ENCODE measurements around the gene ETV3. TPM values are rescaled to one million over a fixed set of nuclear protein-coding genes. Genes with fewer than 3 reads are reported as not detected.

ETV3 gene
- total and polyA plus RNA-seq, 2 of the 4 experiments (the other 2 are of a cell fraction), result 6.4 to 14.7 TPM

DNA sequence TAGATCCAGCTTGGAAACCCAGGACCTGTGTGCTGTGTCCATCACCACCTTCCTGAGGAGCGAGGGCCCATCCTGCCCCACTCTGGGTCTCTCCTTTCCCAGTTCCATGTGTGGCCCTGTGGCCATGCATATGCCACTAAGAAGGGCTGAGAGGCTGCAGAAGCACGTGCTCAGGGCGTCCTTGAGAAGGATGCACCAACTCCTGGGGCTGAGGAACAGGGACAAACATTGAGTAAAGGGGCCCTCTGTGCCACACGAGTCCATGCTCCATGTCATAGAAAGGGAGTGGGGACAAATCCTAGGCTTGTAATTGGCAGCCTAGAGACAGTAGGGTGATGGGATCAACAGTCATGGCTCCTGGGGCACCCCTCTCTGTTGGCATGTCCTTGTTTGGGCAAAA is 47.0 kb downstream of the ETV3 start:
- Histone ChIP-seq H4K8ac (ENCODE audit: low read depth in 2 of 2, low read length in 2 of 2) (no peak overlapping the region), H3K9me3 (ENCODE audit: control insufficient read depth, insufficient read depth, low read length) (no peaks in the 10 kb centered on the region), H3K4me3 (ENCODE audit: insufficient read depth, low read depth, low read length) (no peak overlapping the region), H2BK5ac (ENCODE audit: low read depth, low read length, poor library complexity, severe bottlenecking) (no peak overlapping the region), H3K56ac (ENCODE audit: extremely low read depth, insufficient read depth, low read length) (no peak overlapping the region), H3K4ac (ENCODE audit: low read depth, low read length) (no peak overlapping the region), H3K27me3 (ENCODE audit: control insufficient read depth, insufficient read depth, low read length) (0 out of 2 replicates have a peak, but pooled peaks cover 3% of the 10 kb centered on the region), H2BK15ac (ENCODE audit: low read depth, low read length) (no peak overlapping the region), H3K9ac (ENCODE audit: low read depth, low read length) (no peak overlapping the region), H2AFZ (replicated peaks; ENCODE audit: low read length, poor library complexity) (no peak overlapping the region), H3K79me1 (ENCODE audit: low read depth in 1 of 2, low read length in 2 of 2) (no peaks in the 10 kb centered on the region), H3K9me1 (ENCODE audit: insufficient read depth, low read length) (0 out of 2 replicates have a peak, but pooled peaks cover 3% of the 10 kb centered on the region), H3K18ac (ENCODE audit: low read depth, low read length) (no peak overlapping the region), H3K4me2 (ENCODE audit: low read depth, low read length) (no peak overlapping the region), H3K27ac (ENCODE audit: insufficient read depth, low read length) (no peak overlapping the region), H4K5ac (ENCODE audit: low read depth, low read length) (no peak overlapping the region), H4K91ac (ENCODE audit: insufficient read depth, low read depth, low read length) (no peak overlapping the region), H3K14ac (replicated peaks; ENCODE audit: low read depth, low read length) (no peak overlapping the region), H2BK120ac (ENCODE audit: low read depth, low read length) (no peak overlapping the region), H2AK5ac (ENCODE audit: low read depth, low read length) (no peak overlapping the region), H3K4me1 (ENCODE audit: control insufficient read depth, insufficient read depth, low read length) (no peaks in the 10 kb centered on the region; the same call in 1 of the 2 replicates), H2BK20ac (ENCODE audit: low read depth, low read length) (no peak overlapping the region), H3K36me3 (ENCODE audit: control insufficient read depth, insufficient read depth, low read length) (no peaks in the 10 kb centered on the region), H2AK9ac (replicated peaks; ENCODE audit: low read depth, low read length, poor library complexity) (no peak overlapping the region), H4K20me1 (ENCODE audit: insufficient read depth, low read length) (no peaks in the 10 kb centered on the region), H3K23ac (ENCODE audit: low read depth, low read length) (no peak overlapping the region)
- no peak for DNase-seq
- ChIA-PET POLR2A (ENCODE audit: unreplicated experiment) (no interaction called here), CTCF (interaction anchor here (1.4 to 4.7 kb wide), 4 partner anchors 46 to 65 kb away, joined by 5 to 88 read pairs (median 7); no protein-coding TSS in a partner anchor)
- intact Hi-C loops (cut with micrococcal nuclease), result loop anchor here (2.0 to 10.0 kb wide), 3 partner anchors 46 to 398 kb away; partner anchors contain the start of gene ETV3
- no peak for ATAC-seq (ENCODE audit: low read depth)
- BruUV-seq (replicated peaks), result no TSS peak
- in situ Hi-C loops (cut with MboI; ENCODE audit: low sequenced_read_pairs), result loop anchor here (5.0 kb wide), 1 partner anchor 61 kb away; no protein-coding TSS in a partner anchor
- dilution Hi-C loops (cut with HindIII; ENCODE audit: low sequenced_read_pairs, unreplicated experiment), result no loop called here
- 67% methylated on average over 1 of the region's 4 CpGs; no CpG with 5 or more reads in 1 of the 2 experiments for WGBS, 2 experiments (ENCODE audit: extremely low coverage in 2 of 2, insufficient read length in 1 of 2)
- TF ChIP-seq USF2 (IDR thresholded peaks at IDR 0.05; ENCODE audit: low read depth, low read length) (no peak), ELK1 (IDR thresholded peaks at IDR 0.05; ENCODE audit: borderline replicate concordance, low read depth, low read length) (no peak), MAZ (IDR thresholded peaks at IDR 0.05; ENCODE audit: borderline replicate concordance, low read depth, low read length) (no peak), SMC3 (IDR thresholded peaks at IDR 0.05; ENCODE audit: low read depth, low read length) (no peak)
